Smooth muscle cell (in vitro differentiated cells): ENCODE data around the gene GNAL. TPM values are rescaled to one million over a fixed set of nuclear protein-coding genes. Genes with fewer than 3 reads are reported as not detected.

Source experiments
- DNase-seq: peaks from one replicate; lab custom pipeline; 2025; ENCODE audit not compliant: unreplicated experiment; lab: John Stamatoyannopoulos, UW
- H2AFZ ChIP-seq: fragments of 200-600 bp; sonication (generic); 2 replicates; pipeline ENCODE4 v1.6.0; 2016; ENCODE audit warnings: antibody characterized with exemption, low read depth, mild to moderate bottlenecking
- H3F3A ChIP-seq: fragments of 200-600 bp; sonication (generic); 2 replicates; pipeline ENCODE4 v1.6.0; 2017; ENCODE audit warnings: antibody characterized with exemption, low read depth
- H3K27ac ChIP-seq: fragments of 200-600 bp; sonication (generic); 2 replicates; pipeline ENCODE4 v1.5.1; 2016; ENCODE audit warnings: low read depth, mild to moderate bottlenecking
- H3K27me3 ChIP-seq: fragments of 200-600 bp; sonication (generic); 2 replicates; pipeline ENCODE4 v1.6.1; 2016; ENCODE audit warnings: low read depth, mild to moderate bottlenecking
- H3K36me3 ChIP-seq: fragments of 200-600 bp; sonication (generic); 2 replicates; pipeline ENCODE4 v1.5.1; 2016; ENCODE audit warnings: low read depth
- H3K4me1 ChIP-seq: fragments of 200-600 bp; sonication (generic); 2 replicates; pipeline ENCODE4 v1.5.1; 2016; ENCODE audit warnings: low read depth
- H3K4me2 ChIP-seq: fragments of 200-600 bp; sonication (generic); 2 replicates; pipeline ENCODE4 v1.6.0; 2016; ENCODE audit warnings: mild to moderate bottlenecking
- H3K4me3 ChIP-seq: fragments of 200-600 bp; sonication (generic); 2 replicates; pipeline ENCODE4 v1.5.1; 2016; ENCODE audit warnings: mild to moderate bottlenecking
- H3K79me2 ChIP-seq: fragments of 200-600 bp; sonication (generic); 2 replicates; pipeline ENCODE4 v1.6.0; 2016; ENCODE audit warnings: low read depth, mild to moderate bottlenecking
- H3K9ac ChIP-seq: fragments of 200-600 bp; sonication (generic); 2 replicates; pipeline ENCODE4 v1.6.0; 2016; ENCODE audit warnings: low read depth
- H3K9me3 ChIP-seq: fragments of 200-600 bp; sonication (generic); replicated peaks from 2 replicates; pipeline ENCODE4 v1.5.1; 2016; ENCODE audit warnings: low read depth
- H4K20me1 ChIP-seq: fragments of 200-600 bp; sonication (generic); 2 replicates; pipeline ENCODE4 v1.6.0; 2016; ENCODE audit warnings: low read depth
- CTCF ChIP-seq: fragments of 200-600 bp; sonication (generic); IDR thresholded peaks from 2 replicates; pipeline ENCODE4 v1.5.1; 2017; ENCODE audit warnings: borderline replicate concordance, mild to moderate bottlenecking, antibody characterized with exemption; ENCODE audit not compliant: insufficient read depth, poor library complexity, severe bottlenecking
- WGBS: methylation state at CpG from one replicate; pipeline ENCODE4 v1.1.7; 2016; ENCODE audit warnings: low lambda C conversion rate; 5-methylcytosine and 5-hydroxymethylcytosine counted together
- polyA plus RNA-seq: library from polyadenylated mRNA; unstranded; fragments of >200 nt; fragmentation: Nextera tagmentation; extraction: Ambion mirVana; gene quantifications from 2 replicates; pipeline ENCODE4 v1.2.1, GENCODE V29; 2016
- total RNA-seq: library from RNA; depleted of rRNA; stranded (reverse); fragments of >200 nt; gene quantifications from 2 replicates; pipeline ENCODE4 v1.2.3, GENCODE V29; 2014

GNAL gene
- total and polyA plus RNA-seq, 2 experiments from 2014 or later: 1.6 to 5.8 TPM

- Histone ChIP-seq H4K20me1 (peaks cover 8% of the 10 kb centered on the region), H3K79me2 (peaks cover 16% of the 10 kb centered on the region), H3K9ac (no peak overlapping the region), H3K27me3 (no peaks in the 10 kb centered on the region), H3K27ac (no peak overlapping the region), H3F3A (no peaks in the 10 kb centered on the region), H3K36me3 (no peaks in the 10 kb centered on the region), H3K4me1 (peaks cover 13% of the 10 kb centered on the region), H3K9me3 (no peaks in the 10 kb centered on the region), H3K4me3 (no peak overlapping the region), H3K4me2 (no peak overlapping the region), H2AFZ (no peak overlapping the region)
- TF ChIP-seq CTCF: no peak
- 86% methylated on average over 4 of the region's 4 CpGs for WGBS
- no peak for DNase-seq
These were observed 158.7 kb downstream of the GNAL start for GRCh38 chr18:11847811-11848210.

GRCh38 chr18:11849279-11849678 is 160.2 kb downstream of the GNAL start:
- Histone ChIP-seq H3K27ac (peak overlapping the region; percentile 100), H4K20me1 (peaks cover 23% of the 10 kb centered on the region), H3K79me2 (peaks cover 27% of the 10 kb centered on the region), H3K36me3 (no peaks in the 10 kb centered on the region), H3F3A (no peaks in the 10 kb centered on the region), H3K9me3 (no peaks in the 10 kb centered on the region), H3K4me1 (peaks cover 20% of the 10 kb centered on the region), H3K9ac (no peak overlapping the region), H2AFZ (no peak overlapping the region), H3K27me3 (no peaks in the 10 kb centered on the region), H3K4me3 (no peak overlapping the region), H3K4me2 (peak overlapping the region; percentile 99)
- no peak for DNase-seq
- TF ChIP-seq CTCF: no peak
- 97% methylated on average over 7 of the region's 7 CpGs for WGBS

GRCh38 chr18:11849841-11850634 is 161.0 kb downstream of the GNAL start:
- WGBS: 69% methylated on average over 17 of the region's 17 CpGs

More at GRCh38 chr18:11849841-11850634, 161.0 kb downstream of the GNAL start:
- Histone ChIP-seq H3K79me2 (peaks cover 27% of the 10 kb centered on the region), H3K4me3 (peak overlapping the region; percentile 100), H3K4me1 (peaks cover 20% of the 10 kb centered on the region), H3K27ac (peak overlapping the region; percentile 100), H3K9me3 (no peaks in the 10 kb centered on the region), H3K27me3 (no peaks in the 10 kb centered on the region), H4K20me1 (peaks cover 23% of the 10 kb centered on the region), H3F3A (no peaks in the 10 kb centered on the region), H3K36me3 (no peaks in the 10 kb centered on the region), H3K9ac (peak overlapping the region; percentile 100), H3K4me2 (peak overlapping the region; percentile 99), H2AFZ (peak overlapping the region; percentile 89)
- no peak for TF ChIP-seq CTCF
- DNase-seq: no peak
